GM19023 (cell line): ENCODE measurements around the gene IL4.

ENCODE experiments used
- ATAC-seq: cut with Tn5 transposase; IDR thresholded peaks from one replicate; pipeline ENCODE4 v1.9.1; 2021; ENCODE audit warnings: mild to moderate bottlenecking, moderate library complexity; ENCODE audit not compliant: unreplicated experiment

The IL4 gene

DNA sequence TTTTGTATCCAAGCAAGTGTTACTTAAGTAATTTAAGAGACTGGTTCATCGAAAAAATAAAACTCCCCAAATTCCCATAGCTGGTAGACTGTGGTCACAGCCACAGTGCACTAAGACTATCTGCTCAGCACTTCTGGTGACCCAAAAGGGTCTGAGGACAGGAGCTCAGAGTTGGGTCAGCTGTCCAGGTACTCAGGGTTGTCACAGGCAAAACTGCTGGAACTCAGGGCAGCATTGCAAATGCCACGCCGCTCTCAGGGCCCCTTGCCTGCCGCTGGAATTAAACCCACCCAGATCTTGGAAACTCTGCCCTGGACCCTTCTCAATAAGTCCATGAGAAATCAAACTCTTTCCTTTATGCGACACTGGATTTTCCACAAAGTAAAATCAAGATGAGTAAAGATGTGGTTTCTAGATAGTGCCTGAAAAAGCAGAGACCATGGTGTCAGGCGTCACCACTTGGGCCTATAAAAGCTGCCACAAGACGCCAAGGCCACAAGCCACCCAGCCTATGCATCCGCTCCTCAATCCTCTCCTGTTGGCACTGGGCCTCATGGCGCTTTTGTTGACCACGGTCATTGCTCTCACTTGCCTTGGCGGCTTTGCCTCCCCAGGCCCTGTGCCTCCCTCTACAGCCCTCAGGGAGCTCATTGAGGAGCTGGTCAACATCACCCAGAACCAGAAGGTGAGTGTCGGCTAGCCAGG lies 16.0 kb upstream of the IL4 start, which contains the start of gene IL13:
Gene IL13, plus strand, starts transcription at position 498 of the 705 bp plus-strand sequence. Its CDS starts 14 bp downstream, at position 512.
- no peak for ATAC-seq

DNA sequence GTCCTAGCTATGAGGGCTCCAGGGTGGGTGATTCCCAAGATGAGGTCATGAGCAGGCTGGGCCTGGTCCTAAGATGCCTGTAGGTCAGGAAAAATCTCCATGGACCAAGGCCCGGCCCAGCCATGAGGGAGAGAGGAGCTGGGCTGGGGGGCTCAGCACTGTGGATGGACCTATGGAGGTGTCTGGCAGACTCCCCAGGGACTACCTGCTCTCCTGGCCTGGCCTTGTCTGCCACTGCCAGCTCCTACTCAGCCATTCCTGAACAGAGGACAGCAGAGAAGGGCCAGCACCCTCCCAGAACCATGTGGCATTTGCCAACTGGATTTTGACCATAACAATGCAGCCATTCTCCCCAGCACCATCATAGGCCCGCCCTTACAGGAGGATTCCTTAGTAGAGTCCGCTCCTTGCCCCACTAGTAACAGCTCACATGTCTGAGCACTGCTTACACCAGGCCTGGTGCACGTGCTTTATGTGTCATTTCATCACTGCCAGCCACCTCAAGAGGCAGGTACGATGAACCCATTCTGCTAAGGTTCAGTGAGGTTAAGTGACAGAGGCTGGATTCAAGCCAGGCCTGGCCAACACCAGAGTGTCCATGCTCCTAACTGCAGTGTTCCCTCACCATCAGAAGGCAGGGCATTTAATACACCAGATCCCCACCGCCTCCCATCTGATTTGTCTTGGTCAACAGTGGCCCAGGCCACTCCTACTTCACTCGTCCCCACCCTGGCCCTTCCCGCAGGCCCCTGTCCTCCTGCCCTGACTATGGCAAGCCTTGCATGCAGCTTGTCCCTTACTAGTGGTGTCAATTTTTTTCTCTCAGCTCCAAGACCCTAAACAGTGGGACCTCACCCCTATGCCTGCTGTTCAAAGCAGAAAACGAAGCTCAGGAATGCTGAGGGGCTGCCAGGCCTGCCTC lies 15.1 kb upstream of the IL4 start:
- no peak for ATAC-seq

DNA sequence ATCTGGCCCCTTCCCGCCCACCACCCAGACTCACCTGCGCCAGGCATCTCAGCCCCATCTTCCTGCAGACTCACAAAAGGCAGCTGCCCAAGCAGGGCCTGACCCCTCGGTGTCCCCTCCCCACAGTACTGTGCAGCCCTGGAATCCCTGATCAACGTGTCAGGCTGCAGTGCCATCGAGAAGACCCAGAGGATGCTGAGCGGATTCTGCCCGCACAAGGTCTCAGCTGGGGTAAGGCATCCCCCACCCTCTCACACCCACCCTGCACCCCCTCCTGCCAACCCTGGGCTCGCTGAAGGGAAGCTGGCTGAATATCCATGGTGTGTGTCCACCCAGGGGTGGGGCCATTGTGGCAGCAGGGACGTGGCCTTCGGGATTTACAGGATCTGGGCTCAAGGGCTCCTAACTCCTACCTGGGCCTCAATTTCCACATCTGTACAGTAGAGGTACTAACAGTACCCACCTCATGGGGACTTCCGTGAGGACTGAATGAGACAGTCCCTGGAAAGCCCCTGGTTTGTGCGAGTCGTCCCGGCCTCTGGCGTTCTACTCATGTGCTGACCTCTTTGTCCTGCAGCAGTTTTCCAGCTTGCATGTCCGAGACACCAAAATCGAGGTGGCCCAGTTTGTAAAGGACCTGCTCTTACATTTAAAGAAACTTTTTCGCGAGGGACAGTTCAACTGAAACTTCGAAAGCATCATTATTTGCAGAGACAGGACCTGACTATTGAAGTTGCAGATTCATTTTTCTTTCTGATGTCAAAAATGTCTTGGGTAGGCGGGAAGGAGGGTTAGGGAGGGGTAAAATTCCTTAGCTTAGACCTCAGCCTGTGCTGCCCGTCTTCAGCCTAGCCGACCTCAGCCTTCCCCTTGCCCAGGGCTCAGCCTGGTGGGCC lies 13.9 kb upstream of the IL4 start:
- ATAC-seq, result no peak

DNA sequence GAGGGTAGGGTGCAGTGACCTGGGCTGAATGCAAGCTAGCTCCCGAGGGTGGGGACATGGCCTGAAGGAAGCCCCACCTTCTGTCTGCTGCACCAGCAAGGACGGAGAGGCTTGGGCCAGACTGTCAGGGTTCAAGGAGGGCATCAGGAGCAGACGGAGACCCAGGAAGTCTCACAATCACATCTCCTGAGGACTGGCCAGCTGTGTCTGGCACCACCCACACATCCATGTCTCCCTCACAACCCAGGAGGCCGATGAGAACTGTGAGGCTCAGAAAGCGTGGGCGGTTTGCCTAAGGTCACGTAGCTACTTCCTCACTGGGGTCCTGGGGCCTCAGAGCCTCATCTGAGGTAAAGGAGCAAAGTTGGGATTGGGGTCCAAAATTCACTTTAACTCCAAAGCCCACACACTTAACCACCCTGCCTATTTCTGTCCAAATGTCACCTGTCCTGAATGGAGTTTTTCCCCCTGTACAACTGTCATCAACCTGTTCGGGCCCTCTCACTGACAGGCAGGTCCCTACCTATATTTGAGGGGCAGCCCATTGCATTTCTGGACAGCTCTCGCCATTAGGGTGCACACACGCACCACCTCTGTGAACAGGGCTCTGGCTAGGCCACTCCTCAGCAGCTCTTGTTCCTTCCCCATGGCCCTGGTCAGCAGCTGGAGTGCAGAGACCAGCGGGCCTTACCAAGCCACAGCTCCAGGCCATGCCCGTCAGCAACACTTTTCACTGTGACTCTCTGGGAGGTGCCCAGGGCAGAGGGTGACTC lies 12.4 kb upstream of the IL4 start:
- no peak for ATAC-seq

DNA sequence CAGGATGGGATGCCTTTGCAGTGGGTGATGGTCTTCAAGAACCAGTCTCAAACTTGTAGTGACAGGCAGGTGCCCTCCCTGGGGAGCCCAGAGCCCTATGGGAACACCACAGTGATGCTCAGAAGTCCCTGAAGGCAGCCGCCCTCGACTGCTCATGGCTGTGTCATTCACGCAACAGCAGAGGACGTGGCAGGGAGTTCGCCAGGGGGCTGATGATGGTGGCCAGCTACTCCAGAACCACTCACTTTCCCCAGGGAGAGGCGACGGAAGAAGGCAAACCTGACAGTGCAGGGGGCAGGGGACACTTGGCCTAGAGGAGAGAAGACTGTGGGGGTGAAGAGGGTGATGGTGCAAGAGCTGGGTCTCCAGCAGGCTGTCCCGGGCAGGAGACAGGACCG lies 11.8 kb upstream of the IL4 start:
- no peak for ATAC-seq

DNA sequence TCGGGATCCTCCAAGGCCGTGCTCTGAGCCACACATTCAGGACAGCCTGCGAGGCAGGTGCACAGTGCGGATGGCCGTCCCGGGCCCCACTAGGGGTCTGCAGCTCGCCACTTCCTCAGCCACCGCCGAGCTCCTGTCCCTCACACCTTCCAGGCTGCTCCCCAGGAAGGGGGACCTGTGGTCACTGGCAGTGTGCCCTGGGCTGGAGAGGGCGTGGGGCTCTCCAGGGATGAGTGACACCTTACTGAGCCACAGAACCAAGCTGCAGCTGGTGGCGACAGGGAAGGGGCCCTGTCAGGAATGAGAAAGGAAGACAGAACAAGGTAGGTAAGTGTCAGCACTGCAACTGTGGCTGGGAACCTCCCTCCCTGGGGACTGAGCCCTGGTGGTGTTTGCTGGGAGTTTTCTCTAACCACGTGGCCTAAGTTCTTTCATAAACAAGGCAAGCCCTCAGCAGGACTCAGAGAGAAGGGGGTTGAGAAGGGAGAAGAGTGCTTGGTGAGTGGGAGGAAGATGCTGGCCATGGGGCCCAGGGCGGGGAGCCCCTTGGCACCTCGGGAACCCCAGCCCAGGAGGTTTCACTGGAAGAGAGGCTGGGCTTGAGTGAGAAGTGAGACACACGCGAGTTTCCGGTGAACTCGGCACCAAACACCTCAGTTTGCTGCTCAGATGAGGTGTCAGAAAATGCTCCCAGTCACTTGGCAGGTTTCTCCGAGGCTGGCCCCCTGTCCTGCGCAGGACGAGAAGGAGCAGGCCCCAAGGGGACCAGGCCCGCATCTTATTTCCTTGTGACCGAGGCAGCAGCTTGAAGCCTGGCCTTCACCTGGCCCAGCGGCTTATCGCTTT lies 10.6 kb upstream of the IL4 start:
- peak; percentile 49 for ATAC-seq

DNA sequence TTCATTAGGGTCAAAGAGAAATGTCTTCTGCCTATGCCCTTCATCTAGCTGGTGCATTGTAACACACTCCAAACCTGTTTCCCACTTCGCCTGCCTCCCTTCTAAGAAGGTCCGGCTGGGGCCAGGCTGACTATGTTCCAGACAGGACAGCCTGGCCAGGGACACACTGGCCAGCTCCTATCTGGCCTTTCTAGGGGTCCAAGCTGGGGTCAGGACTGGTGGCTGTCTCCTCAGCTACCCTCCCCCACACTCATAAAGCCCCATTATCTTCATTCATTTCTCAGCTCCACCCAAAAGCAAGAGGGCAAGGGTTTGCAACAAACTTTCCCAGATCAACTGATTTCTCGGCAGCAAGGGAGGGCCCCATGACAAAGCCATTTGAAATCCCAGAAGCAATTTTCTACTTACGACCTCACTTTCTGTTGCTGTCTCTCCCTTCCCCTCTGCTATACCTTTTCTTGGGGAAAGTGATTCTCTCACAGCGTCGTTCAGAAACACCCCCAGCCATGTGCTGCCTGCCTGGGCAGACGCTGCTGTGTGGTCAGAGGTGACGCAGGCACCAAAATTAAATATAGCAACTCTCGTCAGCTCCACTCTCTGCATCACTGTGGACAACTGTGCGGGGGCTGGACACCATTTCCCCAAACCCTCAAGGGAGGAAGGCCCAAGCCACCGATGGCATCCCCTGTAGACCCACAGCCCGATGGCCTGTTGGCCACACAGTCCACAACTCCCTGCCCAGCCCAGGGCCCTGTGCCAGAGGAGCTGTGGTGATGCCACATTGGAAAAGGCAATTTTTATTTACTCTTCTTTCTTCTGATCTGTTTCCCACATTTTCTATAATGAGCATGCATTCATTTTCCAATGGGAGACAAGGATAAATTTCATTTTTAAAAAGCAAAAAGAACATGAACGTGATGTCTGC lies 9.8 kb upstream of the IL4 start:
- peak; percentile 49 for ATAC-seq

DNA sequence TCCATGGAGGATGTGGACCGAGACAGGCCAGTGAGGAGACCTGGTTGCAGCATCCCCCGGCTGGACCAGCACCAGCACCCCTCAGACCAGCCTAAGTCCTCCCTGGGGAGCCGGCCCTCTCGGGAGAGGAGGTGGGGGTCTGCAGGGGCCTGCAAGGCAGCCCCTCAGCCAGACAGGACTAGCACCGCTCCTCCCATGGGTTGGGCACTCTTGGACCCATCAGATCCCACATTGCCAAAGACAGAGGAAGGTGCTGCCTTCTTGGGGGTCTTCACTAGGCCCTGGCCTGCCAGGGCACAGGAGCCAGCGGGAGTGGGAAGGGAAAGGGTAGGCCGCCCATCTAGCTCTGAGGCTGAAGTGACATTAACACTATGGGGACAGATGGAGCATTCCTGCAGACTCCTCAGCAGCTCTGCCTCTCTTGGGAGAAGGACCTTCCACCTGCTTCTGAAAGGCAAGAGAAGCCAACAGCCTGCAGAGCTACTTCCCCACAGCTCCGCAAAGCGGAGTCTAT lies 9.0 kb upstream of the IL4 start:
- no peak for ATAC-seq

DNA sequence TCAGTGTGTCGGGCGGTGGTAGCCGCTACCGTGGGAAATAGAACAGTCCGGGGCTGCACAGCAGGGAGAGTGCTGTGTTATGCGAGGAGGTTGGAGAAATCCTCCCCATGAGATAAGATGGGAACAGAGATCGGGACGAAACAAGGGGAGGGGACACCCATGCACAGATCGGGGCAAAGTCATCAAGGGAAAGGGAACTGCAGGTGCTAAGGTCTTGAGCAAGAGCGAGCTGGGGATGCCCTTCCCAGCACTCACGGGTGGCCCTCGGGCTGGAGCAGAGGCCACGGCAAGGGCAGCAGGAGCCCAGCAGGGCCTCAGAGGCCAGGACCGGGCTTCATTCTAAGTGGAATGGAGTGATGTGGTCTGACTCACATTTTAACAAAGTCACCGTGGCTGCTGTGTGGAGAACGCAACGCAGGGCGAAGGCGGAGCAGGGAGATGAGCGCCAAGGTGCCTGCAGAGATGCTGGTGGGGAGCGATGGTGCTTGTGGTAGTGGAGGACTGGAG lies 8.2 kb upstream of the IL4 start:
- ATAC-seq, result no peak

DNA sequence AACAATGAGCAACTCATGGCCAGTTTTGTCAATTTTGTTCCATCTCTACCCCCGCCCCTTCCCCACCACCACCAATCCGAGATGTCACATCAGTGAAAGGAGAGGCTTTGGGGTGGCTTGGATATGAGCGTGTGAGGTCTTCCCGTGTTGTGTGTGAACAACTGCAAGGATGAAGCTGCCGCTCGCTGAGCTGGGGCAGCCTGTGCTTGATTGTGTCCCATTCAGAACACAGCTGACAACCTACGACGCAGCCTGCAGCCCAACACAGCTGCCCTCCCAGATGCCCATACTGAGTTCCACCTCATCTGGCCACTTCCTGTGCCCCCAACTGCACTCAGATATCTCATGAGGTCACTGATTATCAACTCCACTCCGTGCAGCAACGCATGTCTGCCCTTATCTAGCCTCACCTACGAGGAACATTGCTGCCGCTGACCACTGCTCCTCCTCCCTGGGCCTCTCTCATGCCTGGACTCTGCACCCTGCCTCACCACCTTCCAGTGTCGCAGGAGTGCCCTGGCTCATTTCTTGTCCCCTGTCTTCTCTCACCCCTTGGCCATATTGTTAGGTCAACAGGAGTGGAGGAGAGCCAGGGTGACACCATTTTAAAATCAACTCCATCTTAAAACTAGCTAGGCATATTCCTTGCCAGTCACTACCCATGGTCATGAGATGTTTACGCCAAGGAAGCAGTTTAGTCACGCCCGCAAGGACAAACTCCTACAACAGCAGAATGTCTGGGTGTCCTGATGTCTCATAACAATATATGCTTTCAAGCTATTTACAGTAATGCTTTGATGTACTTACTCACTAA lies 7.3 kb upstream of the IL4 start:
- ATAC-seq, result no peak

DNA sequence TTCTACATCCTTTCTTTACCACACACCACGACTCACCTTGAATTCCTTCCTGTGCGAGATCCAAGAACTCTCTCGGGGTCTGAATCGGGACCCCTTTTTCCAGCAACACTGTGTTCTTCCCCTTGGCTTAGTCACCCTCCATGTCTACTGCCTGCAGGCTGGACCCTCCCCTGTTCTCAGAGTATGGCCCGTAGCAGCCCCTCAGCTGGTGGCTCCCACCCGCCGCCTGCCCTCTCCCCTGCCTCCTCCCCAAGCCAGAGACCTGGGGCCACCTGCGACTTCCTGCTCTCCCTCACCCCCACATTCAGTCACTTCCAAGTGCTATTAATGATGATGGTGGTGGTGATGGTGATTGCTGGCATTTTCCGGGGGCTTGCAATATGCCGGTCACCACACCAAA lies 6.5 kb upstream of the IL4 start:
- ATAC-seq, result no peak

DNA sequence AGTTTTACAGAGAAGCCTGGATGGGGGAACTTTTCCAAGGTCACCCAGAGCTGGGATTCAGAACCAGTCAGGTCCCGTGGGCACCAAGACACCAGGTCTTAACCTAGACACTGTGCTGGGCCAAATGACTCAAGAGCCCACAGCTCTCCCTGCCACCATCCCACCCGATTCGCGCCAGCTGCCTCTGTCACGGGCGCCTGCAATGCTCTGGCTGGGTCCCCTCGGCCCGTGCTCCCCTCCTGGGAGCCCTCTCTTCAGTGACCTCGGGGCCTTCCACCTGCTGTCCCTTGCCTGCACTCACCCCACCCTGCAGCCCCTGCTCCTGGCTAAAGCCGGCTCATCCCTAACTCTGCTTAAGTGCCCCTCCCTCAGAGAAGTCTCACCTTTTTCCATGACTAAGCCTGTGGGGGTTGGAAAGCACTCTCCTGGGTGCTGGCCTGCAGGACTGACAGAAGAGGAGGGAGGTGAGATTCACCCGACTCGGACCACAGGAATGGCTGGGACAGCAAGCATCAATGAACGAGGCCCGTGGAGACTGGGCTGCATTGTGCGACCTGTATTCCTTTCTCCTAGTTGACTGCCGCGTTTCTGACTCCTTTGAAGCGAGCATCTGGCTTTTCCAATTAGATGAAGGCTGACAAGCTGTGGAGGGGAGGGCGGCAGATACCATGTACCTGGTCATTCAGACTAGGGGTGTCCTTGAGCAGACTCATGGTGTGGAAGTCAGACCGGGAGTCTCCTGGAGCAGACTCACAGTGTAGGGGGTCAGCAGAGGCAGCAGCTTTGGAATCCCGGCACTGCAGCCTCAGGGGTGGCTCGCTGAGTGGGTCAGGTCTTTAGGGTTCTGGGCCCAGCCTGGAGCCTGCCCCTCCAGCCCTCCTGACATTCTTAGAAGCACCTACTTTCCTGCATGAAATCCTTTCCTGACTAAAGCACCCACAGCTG lies 5.8 kb upstream of the IL4 start:
- ATAC-seq, result no peak

DNA sequence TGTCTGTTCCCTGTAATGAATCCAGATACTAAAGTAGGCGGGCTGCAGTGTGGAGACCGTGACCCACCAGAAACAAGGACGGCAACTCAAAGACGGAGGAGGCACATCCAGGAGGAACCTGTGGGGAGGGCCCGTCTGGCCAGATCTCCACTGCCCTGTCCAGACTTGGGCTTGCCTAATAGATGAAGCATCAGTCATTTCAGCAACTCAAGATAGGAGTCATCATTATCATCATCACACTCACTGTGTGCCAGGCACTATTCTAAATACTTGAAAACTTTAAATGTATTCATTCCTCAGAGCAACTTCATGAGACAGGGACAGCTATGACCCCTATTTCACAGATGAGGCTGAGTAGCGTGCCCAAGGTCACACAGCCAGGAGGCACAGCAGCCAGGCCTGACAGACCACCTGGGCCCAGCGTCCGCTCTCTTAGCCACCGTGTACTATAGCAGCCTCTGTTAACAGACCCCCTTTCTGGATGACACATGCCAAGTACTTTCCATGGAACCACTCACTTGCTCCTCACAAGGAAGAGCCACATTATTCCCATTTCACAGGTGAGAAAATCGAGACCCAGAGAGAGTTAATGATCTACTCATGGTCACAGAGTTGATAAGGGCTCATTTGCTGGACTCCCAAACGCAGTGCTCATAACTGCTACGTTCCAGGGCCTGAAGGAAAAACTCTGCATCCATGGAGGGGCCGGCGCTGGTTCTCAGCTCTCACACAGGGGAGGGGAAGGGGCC lies 4.9 kb upstream of the IL4 start:
- no peak for ATAC-seq

DNA sequence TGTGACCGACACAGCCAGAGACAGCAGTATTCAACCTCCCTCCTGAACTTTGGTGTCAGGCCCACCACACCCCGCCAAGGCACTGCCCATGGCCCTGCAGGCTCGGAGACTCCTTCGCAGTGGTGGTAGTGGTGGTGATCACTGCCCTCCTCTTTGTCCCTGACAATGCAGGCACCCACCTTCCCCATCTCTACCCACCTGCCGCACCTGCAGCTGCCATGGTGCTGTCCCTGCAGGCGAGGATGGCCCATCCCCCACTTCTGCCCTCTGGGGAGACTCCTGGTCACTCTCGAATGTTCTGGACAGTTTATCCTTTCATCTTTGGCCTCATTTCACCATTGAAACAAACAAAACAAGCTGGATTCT lies 4.4 kb upstream of the IL4 start:
- ATAC-seq, result no peak
